ENCODE data around the gene LGALS3BP. TPM values are rescaled to one million over a fixed set of nuclear protein-coding genes. Genes with fewer than 3 reads are reported as not detected.

The LGALS3BP gene
- total and polyA plus RNA-seq, 2 experiments from 2014 or later: 185 to 213 TPM

DNA sequence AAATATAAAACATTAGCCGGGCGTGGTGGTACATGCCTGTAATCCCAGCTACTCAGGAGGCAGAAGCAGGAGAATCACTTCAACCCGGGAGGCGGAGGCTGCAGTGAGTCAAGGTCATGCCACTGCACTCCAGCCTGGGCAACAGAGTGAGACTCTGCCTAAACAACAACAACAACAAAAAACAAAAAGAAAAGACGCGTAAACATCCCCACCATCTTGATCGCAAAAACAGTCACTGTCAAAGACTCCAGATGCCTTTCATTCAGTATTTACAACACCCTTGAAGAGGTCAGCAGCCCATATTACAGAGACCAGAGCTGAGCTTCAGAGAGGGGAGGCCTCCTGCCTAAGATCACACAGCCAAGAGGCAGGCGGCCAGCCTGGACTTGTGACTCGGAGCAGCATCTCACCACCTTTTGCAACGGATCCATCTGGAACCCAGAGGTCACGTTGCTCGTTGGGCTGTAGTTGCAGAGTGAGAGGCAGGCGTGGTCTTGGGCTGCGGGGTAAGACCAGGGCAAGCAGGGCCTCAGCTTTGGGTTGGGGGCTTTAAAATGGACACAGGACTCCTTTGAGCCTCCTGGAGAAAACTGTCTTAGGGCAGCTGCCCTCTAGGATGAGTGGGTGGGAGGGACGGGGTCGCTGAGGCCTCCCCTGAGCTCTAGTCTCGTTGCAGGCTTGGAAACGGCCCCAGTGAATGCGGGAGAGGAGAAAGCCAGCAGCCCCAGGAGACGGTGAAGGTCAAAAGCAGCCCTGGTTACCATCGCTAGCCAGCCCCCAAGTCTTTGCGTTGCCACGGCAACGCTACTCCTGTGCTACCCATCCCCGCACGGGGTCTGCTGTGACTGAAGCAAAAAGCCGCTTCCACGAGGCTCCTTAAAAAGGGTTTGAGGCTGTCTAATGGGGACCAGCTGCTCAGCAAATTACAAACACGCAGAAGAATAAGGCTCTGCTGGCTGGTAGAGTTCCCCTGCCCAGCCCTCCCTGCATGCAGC is 26.1 kb downstream of the LGALS3BP start:
- Histone ChIP-seq H3K4me1 (ENCODE audit: low read depth) (no peaks in the 10 kb centered on the region), H3K4me3 (no peak overlapping the region), H3K9me3 (ENCODE audit: low read depth) (no peaks in the 10 kb centered on the region), H3K27me3 (no peaks in the 10 kb centered on the region), H3K36me3 (no peaks in the 10 kb centered on the region), H3K27ac (no peak overlapping the region)
- no peak for TF ChIP-seq CTCF (IDR thresholded peaks at IDR 0.05; ENCODE audit: low read depth, low read length)
- DNase-seq (ENCODE audit: low read depth in 1 of 2, low spot score in 1 of 2): peak in 1 of 2 donors; percentile 14

GRCh38 chr17:78952706-78953105 is 27.0 kb downstream of the LGALS3BP start:
- no peaks in the 10 kb centered on the region for H3K4me1 ChIP-seq (ENCODE audit: low read depth)
- no peak overlapping the region for H3K27ac ChIP-seq
- H3K9me3 ChIP-seq (ENCODE audit: low read depth): no peaks in the 10 kb centered on the region
- TF ChIP-seq CTCF (IDR thresholded peaks at IDR 0.05; ENCODE audit: low read depth, low read length): no peak
- no peaks in the 10 kb centered on the region for H3K36me3 ChIP-seq
- no peaks in the 10 kb centered on the region for H3K27me3 ChIP-seq
- no peak overlapping the region for H3K4me3 ChIP-seq
- DNase-seq (ENCODE audit: low read depth in 1 of 2, low spot score in 1 of 2): no peak

GRCh38 chr17:78951967-78952551 is 27.7 kb downstream of the LGALS3BP start:
- TF ChIP-seq CTCF (IDR thresholded peaks at IDR 0.05; ENCODE audit: low read depth, low read length): no peak
- H3K4me3 ChIP-seq: no peak overlapping the region
- no peaks in the 10 kb centered on the region for H3K9me3 ChIP-seq (ENCODE audit: low read depth)
- no peak overlapping the region for H3K27ac ChIP-seq
- H3K4me1 ChIP-seq (ENCODE audit: low read depth): no peaks in the 10 kb centered on the region
- no peaks in the 10 kb centered on the region for H3K27me3 ChIP-seq
- no peaks in the 10 kb centered on the region for H3K36me3 ChIP-seq
- DNase-seq (ENCODE audit: low read depth in 1 of 2, low spot score in 1 of 2): peak in 1 of 2 donors; percentile 47

DNA sequence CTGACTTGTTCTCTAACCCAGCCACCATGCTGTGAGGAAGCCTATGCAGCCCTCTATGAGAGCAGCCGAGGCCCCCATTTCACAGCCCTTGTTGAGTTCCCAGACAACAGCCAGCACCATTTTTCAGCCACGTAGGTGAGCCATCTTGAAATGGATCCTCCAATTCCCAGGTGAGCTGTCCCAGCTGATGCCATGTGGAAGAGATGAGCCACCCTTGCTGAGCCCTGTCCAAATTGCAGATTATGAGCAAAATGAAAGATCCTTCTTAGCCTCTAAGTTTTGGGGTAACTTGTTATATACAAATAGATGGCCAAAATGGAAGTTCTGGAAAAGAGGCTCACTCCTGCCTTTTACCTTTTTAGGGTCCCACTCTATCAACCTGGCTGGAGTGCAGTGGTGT is 28.9 kb downstream of the LGALS3BP start:
- no peak for TF ChIP-seq CTCF (IDR thresholded peaks at IDR 0.05; ENCODE audit: low read depth, low read length)
- no peaks in the 10 kb centered on the region for H3K36me3 ChIP-seq
- H3K27ac ChIP-seq: no peak overlapping the region
- no peaks in the 10 kb centered on the region for H3K9me3 ChIP-seq (ENCODE audit: low read depth)
- no peak for DNase-seq (ENCODE audit: low read depth in 1 of 2, low spot score in 1 of 2)
- H3K4me3 ChIP-seq: no peak overlapping the region
- no peaks in the 10 kb centered on the region for H3K27me3 ChIP-seq
- H3K4me1 ChIP-seq (ENCODE audit: low read depth): no peaks in the 10 kb centered on the region

DNA sequence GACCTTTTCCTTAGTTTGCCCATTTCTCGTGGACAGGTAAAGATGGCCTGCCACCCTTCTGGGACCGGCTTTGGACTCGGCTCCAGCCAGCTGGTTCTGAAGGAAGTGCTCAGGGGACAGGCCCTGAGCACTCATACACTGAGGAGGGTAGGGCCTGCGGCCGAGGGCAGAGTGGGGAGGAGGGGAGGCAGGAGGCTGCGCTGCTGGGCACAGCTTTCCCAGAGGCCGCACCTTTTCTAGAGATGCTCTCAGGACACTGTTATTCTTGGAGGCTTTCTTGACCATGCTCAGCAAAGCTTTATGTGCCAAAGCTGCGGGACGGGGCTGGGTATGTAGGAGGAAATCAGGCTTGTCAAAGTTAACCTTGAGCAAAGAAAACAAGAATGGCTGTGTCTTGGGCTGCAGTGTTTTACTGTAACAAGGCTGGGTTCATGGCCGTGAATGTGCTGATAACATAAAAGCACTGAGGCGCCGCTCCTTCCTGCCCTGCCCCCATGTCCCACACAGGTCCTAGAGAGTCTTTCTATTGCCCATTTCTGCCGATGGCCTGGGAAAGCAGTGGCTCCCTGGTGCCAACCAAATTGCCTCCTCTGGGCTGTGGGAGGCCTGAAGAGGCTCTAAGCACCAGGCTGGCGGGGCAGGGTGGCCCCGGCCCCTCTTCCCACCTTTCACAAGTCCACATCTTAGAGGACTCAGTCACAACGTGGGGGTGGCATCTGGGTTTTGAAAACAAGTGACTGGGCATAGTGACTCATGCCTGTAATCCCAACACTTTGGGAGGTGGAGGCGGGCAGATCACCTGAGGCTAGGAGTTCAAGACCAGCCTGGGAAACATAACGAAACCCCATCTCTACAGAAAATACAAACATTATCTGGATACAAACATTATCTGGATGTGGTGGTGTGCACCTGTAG is 32.2 kb downstream of the LGALS3BP start:
- Histone ChIP-seq H3K4me1 (ENCODE audit: low read depth) (no peaks in the 10 kb centered on the region), H3K36me3 (no peaks in the 10 kb centered on the region), H3K27ac (peak overlapping the region; percentile 10), H3K4me3 (no peak overlapping the region), H3K27me3 (no peaks in the 10 kb centered on the region), H3K9me3 (ENCODE audit: low read depth) (no peaks in the 10 kb centered on the region)
- DNase-seq (ENCODE audit: low read depth in 1 of 2, low spot score in 1 of 2): peak in 1 of 2 donors; percentile 43
- no peak for TF ChIP-seq CTCF (IDR thresholded peaks at IDR 0.05; ENCODE audit: low read depth, low read length)

Measured in cardiac muscle cell (in vitro differentiated cells and primary cell).